Duodenal mucosa (tissue), 2 donors: Measurements from ENCODE around the gene DEAF1.

Experiments
- H3K27ac ChIP-seq: one replicate; pipeline ENCODE4 v1.7.0; 2013; ENCODE audit warnings: low read depth, low read length
- H3K27me3 ChIP-seq, 2 donors: one replicate each; pipeline ENCODE4 v1.7.0; 2013; ENCODE audit warnings: low read length in 2 of 2, control low read depth in 1 of 2; ENCODE audit not compliant: insufficient read depth in 2 of 2, control insufficient read depth in 1 of 2
- H3K36me3 ChIP-seq, 2 donors: one replicate each; pipeline ENCODE4 v1.7.0; 2013; ENCODE audit warnings: low read length in 2 of 2, control low read depth in 1 of 2; ENCODE audit not compliant: insufficient read depth in 2 of 2, control insufficient read depth in 1 of 2
- H3K4me1 ChIP-seq, 2 donors: one replicate each; pipeline ENCODE4 v1.7.0; 2013; ENCODE audit warnings: low read length in 2 of 2, control low read depth in 1 of 2; ENCODE audit not compliant: insufficient read depth in 2 of 2, control insufficient read depth in 1 of 2
- H3K4me3 ChIP-seq, 2 donors: one replicate each; pipeline ENCODE4 v1.7.0; 2013; ENCODE audit warnings: low read length in 2 of 2, low read depth in 1 of 2
- H3K9ac ChIP-seq, 2 donors: one replicate each; pipeline ENCODE4 v1.7.0; 2013; ENCODE audit warnings: low read length in 2 of 2, low read depth in 1 of 2
- H3K9me3 ChIP-seq, 2 donors: one replicate each; pipeline ENCODE4 v1.7.0; 2013; ENCODE audit warnings: low read length in 2 of 2, control low read depth in 1 of 2; ENCODE audit not compliant: control insufficient read depth in 1 of 2

DEAF1 gene

DNA sequence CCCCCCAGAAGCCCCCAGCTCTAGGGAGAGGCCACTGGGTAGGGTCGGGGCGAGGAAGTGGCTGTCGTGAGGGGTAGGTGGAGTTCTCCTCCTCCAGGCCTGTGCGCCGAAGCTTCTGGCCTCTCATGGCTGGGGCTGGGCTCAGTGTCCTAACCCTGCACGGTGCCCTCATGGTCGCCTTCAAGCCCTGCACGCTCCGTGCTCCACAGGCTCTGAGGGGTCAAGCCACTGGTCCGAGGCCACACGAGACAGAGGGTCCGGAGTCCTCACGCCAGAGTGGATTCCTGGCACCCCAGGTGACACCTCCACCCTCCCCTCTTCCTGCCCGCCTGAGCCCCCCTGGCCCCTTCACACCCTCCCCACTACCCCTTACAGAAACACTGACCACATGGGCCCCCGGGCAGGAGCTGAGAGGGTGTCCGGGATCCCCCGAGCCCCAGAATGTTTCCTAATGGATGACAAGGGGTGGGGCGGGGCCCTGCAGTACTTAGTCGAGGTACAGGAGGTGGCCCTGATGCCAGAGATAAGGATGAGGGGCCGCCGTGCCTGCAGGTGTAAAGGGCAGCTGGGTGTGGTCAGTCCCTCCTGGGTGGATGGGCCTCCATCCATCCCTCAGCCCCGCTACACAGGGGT is 69.3 kb downstream of the DEAF1 start:
- no peaks in the 10 kb centered on the region for H3K9me3 ChIP-seq
- peaks cover 0 to 8% of the 10 kb centered on the region in 2 donors for H3K36me3 ChIP-seq
- H3K27me3 ChIP-seq, result no peaks in the 10 kb centered on the region
- peak overlapping the region; percentile 92 for H3K27ac ChIP-seq
- peaks cover 10 to 19% of the 10 kb centered on the region in 2 donors for H3K4me1 ChIP-seq
- peak overlapping the region; percentile 38 to 70 for H3K9ac ChIP-seq
- peak overlapping the region; percentile 74 to 77 for H3K4me3 ChIP-seq

DNA sequence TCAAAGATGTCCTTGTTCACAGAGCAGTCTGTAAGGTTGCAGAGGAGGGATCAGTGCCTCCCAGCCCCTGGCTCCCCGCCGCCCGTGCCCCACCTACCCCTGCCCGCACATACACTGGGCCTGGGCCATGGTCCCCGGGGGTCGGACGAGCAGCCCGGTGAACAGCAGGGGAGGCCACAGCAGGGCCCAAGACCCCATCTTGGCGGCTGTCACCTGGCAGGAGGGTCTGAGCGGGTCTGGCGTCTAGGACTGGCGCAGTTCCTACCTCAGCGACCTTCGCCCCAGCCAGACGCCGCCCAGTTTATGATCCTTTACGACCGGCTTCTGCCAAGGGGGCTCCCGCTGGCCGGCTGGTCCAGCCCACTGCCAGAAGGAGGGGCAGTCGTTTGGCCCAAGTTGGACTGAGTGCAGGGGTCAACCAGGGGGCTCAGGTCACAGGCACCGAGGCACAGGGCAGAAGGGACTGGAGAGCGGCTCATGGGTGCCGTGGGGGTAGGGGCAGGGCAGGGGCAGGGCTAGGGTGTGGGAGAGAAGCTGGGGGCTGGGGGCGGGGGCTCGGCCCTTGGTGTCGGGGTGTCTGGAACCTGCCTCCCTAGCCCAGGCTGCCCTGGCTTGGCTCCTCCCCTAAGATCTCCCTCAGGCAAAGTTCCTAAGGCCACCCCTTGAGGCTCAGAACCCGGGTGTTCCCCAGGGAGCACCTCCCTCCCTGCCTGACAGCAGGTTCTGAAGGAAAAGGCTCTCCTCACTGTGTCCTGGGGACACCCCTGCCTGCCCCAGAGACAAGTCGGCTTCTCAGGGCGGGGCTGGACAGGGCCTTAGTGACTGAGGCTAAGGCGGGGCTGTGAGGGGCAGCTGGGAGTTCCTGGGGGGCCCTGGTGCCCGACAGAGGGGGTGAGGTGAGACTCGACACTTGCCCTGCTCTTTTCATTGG is 70.1 kb downstream of the DEAF1 start, which contains the start of gene CDHR5:
TSS of gene CDHR5 (minus strand) at position 251 of the 931 bp plus-strand sequence. CDS start at position 198, 53 bp downstream.
- peak within 1 kb of the TSS; percentile 66 to 85 for H3K9ac ChIP-seq
- peaks cover 6 to 11% of the 10 kb centered on the region in 2 donors for H3K36me3 ChIP-seq
- H3K9me3 ChIP-seq, result no peaks in the 10 kb centered on the region
- no peaks in the 10 kb centered on the region for H3K27me3 ChIP-seq
- peak within 1 kb of the TSS; percentile 74 to 77 for H3K4me3 ChIP-seq
- peak within 1 kb of the TSS; percentile 92 for H3K27ac ChIP-seq
- H3K4me1 ChIP-seq, result peaks cover 10 to 19% of the 10 kb centered on the region in 2 donors

DNA sequence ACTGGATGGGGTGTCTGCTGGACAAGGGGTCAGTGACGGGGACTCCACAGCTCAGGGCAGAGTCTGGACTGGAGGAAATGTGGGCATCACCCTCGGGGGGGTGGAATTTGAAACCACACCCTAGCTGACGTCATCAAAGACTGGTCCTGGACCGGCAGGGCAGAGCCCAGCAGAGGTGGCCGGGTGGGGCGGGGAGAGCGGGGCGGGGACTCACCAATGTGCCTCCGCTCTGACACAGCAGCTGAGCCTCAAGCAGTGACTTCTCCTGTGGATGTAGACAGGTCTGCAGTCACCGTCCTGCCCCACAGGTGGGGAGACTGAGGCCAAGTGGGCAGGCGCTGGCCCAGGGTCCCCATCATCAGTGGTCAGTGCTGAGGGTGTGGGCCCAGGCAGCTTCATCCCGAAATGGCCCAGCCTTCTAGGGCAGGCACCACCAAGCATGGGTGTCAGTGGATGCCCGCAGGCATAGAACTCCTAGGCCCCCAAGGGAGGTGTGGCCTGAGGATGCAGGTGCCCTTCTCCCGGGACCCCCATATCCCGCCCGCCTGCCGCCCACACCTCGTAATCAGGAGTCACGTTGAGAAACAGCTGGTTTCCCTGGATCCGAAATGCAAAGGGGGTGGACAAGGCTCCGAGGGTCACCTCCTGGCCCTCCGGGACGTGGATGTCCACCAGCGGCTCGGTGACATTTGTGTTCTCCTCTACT is 70.9 kb downstream of the DEAF1 start:
- no peaks in the 10 kb centered on the region for H3K27me3 ChIP-seq
- H3K4me1 ChIP-seq, result peaks cover 10 to 19% of the 10 kb centered on the region in 2 donors
- no peaks in the 10 kb centered on the region for H3K9me3 ChIP-seq
- peak overlapping the region; percentile 66 to 85 for H3K9ac ChIP-seq
- H3K27ac ChIP-seq, result peak overlapping the region; percentile 92
- H3K36me3 ChIP-seq, result peaks cover 6 to 16% of the 10 kb centered on the region in 2 donors
- H3K4me3 ChIP-seq, result peak overlapping the region; percentile 74 to 77

DNA sequence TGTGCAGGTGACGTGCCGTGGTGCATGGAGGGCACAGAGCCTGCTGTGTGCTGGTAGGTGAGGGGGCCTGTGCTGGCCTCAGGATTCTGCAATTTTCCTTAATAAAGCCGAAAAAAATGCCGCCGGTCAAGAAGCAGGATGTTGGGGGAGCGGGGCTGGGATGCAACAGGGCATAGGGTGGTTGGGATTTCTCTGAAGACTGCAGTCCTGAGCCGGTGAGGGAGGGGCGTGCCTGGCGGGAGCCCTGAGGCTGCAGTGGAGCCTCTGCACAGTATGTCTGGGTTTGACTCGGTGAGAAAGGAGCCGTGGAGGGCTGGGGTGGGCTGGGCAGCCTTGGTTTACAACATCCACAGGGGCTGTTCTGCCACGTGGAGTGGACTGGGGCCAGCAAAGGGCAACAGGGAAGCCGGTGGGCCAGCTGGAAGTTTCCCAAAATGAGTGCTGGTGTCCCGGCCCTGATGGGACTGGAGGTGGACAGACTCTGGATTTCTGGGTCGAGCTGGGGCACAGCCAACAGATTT is 71.6 kb downstream of the DEAF1 start:
- Histone ChIP-seq H3K4me3 (peak overlapping the region; percentile 74 to 77), H3K9ac (peak overlapping the region in 1 of 2 donors; percentile 15), H3K27ac (peak overlapping the region; percentile 20), H3K27me3 (no peaks in the 10 kb centered on the region), H3K4me1 (peaks cover 10 to 17% of the 10 kb centered on the region in 2 donors), H3K36me3 (peaks cover 6 to 21% of the 10 kb centered on the region in 2 donors), H3K9me3 (no peaks in the 10 kb centered on the region)

DNA sequence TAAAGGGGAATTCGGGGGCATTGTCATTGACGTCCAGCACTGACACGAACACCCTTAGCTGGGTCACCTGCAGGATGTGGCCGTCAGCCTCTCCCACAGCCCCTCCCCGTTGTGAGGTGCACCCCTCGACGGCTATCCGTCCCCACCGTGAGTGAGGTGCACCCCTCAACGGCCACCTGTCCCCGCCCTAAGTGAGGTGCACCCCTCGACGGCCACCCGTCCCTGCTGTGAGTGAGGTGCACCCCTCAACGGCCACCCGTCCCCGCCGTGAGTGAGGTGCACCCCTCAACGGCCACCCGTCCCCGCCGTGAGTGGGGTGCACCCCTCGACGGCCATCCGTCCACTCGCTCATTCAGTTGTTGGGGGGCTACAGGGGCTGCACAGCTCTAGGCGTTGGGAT is 73.2 kb downstream of the DEAF1 start:
- no peak overlapping the region for H3K9ac ChIP-seq
- no peak overlapping the region for H3K27ac ChIP-seq
- H3K36me3 ChIP-seq, result peaks cover 6 to 25% of the 10 kb centered on the region in 2 donors
- peaks cover 10 to 15% of the 10 kb centered on the region in 2 donors for H3K4me1 ChIP-seq
- no peak overlapping the region for H3K4me3 ChIP-seq
- H3K27me3 ChIP-seq, result no peaks in the 10 kb centered on the region
- no peaks in the 10 kb centered on the region for H3K9me3 ChIP-seq

DNA sequence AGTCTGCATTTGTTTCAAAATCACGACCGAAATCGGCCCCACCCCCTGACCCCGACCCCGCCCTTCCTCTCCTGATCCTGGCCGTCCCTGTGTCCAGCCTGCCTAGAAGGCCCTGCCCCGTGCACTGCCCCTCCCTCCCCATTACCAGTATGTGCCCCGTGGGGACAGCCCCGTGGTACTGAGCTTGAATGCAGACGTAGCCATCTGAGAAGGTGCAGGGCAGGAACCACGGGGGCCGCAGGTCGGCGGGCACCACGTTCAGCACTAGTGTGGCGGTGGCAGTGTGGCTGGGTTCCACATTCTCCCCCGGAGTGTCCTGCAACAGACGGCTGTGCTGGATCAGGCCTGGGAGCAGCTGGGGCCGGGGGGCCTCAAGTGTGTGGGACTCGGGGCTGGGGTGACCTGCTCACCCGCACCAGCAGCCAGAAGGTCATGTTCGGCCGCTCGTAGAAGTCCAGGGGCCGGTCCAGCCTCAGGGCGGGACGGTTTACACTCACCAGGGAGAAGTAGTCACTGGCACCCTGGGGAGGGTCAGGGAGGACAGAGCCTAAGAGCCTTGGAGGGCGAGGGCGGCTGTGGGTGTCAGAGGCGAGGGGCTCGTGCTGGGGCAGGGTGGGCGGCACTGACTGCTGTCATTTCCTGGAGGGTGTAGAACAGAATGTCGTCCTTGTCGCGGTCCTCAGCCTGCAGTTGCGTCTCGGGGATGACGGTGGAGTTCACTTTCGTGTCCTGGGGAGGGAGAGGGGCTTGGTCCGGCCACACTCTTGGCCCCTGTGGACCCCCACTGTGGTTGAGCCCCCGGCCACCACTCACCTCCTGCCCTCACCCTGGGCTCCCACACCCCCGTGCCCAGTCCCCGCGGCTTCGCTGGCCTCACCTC is 73.8 kb downstream of the DEAF1 start:
- Histone ChIP-seq H3K4me3 (no peak overlapping the region), H3K4me1 (peaks cover 12 to 15% of the 10 kb centered on the region in 2 donors), H3K9ac (no peak overlapping the region), H3K36me3 (peaks cover 6 to 25% of the 10 kb centered on the region in 2 donors), H3K27ac (no peak overlapping the region), H3K27me3 (no peaks in the 10 kb centered on the region), H3K9me3 (no peaks in the 10 kb centered on the region)

DNA sequence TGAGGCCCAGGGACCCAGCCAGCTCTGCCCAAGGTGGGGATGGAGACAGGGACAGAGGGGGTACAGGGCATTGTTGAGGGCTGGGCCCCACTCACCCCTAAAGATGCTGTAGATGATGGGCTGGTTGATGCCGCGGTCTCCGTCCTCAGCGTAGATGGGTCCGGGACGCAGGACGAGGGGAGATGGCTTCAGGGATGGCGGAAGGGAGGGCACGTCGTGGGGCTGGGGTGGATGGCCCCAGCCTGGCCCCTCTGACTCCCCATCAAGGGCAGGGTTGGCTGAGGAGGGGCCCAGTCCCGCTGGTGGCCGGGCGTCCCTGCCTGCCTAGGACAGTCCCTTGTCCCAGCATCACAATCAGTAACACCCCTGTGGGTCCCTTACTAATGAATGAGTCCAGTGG is 74.8 kb downstream of the DEAF1 start:
- Histone ChIP-seq H3K9ac (no peak overlapping the region), H3K4me3 (no peak overlapping the region), H3K27me3 (no peaks in the 10 kb centered on the region), H3K4me1 (peaks cover 6 to 13% of the 10 kb centered on the region in 2 donors), H3K9me3 (no peaks in the 10 kb centered on the region), H3K27ac (no peak overlapping the region), H3K36me3 (peaks cover 6 to 25% of the 10 kb centered on the region in 2 donors)

DNA sequence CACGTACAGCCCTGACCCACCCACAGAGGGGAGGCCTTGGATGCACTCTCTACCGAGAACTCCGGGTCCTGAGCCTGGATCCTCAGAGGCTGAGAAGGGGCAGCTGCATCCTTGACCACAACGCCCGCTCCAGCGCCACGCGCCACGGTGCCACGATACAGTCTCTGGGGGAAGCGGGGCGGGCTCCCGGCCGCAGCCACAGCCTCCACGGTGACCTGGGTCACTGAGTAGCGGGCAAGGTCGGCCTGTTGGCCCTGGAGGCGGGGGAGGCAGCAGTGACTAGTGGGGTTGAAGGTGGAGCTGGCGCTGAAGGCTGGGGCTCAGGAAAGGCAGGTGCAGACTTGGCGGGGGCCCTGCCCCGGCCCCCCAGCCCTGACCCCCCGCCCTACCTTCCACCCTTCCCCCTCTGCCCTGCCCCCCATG is 75.4 kb downstream of the DEAF1 start:
- no peaks in the 10 kb centered on the region for H3K9me3 ChIP-seq

More for the DNA sequence above, 75.4 kb downstream of the DEAF1 start:
- peaks cover 6 to 25% of the 10 kb centered on the region in 2 donors for H3K36me3 ChIP-seq
- no peak overlapping the region for H3K4me3 ChIP-seq
- H3K9ac ChIP-seq, result no peak overlapping the region
- H3K27ac ChIP-seq, result no peak overlapping the region
- peaks cover 11 to 19% of the 10 kb centered on the region in 2 donors for H3K4me1 ChIP-seq
- no peaks in the 10 kb centered on the region for H3K27me3 ChIP-seq
